Measurements from ENCODE around the gene SYNJ1. TPM values are rescaled to one million over a fixed set of nuclear protein-coding genes. Genes with fewer than 3 reads are reported as not detected.
"Not testable (repeated sequence)": the region's sequence is repeated elsewhere in the genome, so short reads cannot be mapped to it uniquely, and the experiment has no call there.

The SYNJ1 gene
- total RNA-seq, 4 donors from 2014 or later: 8.0 to 21.4 (median 13.3) TPM

GRCh38 chr21:32739946-32740345 is 12.1 kb upstream of the SYNJ1 start:
- H3K4me1 ChIP-seq: no peaks in the 10 kb centered on the region
- peaks cover 0 to 90% (median 12%) of the 10 kb centered on the region in 3 donors for H3K36me3 ChIP-seq
- H3K27ac ChIP-seq: no peak overlapping the region
- no peak for DNase-seq (ENCODE audit: low spot score in 2 of 2)
- no peak for TF ChIP-seq POLR2A (IDR thresholded peaks at IDR 0.05)
- no peak for TF ChIP-seq EP300 (IDR thresholded peaks at IDR 0.05)
- TF ChIP-seq CTCF (IDR thresholded peaks at IDR 0.05): no peak
- no peaks in the 10 kb centered on the region for H3K9me3 ChIP-seq
- H3K4me3 ChIP-seq: no peak overlapping the region
- no peaks in the 10 kb centered on the region for H3K27me3 ChIP-seq
- 87 to 92% methylated on average over 2 of the region's 2 CpGs for WGBS, 2 donors

GRCh38 chr21:32736083-32736482 is 8.3 kb upstream of the SYNJ1 start:
- 84 to 91% methylated on average over 4 of the region's 4 CpGs for WGBS, 2 donors
- H3K27ac ChIP-seq; H3K27me3 ChIP-seq; H3K9me3 ChIP-seq; H3K4me1 ChIP-seq; H3K4me3 ChIP-seq; DNase-seq (ENCODE audit: low spot score in 2 of 2): not testable (repeated sequence)
- peaks cover 0 to 71% (median 0%) of the 10 kb centered on the region in 3 donors for H3K36me3 ChIP-seq

- no peaks in the 10 kb centered on the region for H3K27me3 ChIP-seq
- peaks cover 0 to 66% (median 0%) of the 10 kb centered on the region in 3 donors for H3K36me3 ChIP-seq
- WGBS, 2 donors: 90 to 94% methylated on average over 2 of the region's 2 CpGs
- no peaks in the 10 kb centered on the region for H3K4me1 ChIP-seq
- H3K9me3 ChIP-seq: no peaks in the 10 kb centered on the region
- H3K27ac ChIP-seq: no peak overlapping the region
- no peak overlapping the region for H3K4me3 ChIP-seq
- TF ChIP-seq EP300 (IDR thresholded peaks at IDR 0.05): no peak
- TF ChIP-seq POLR2A (IDR thresholded peaks at IDR 0.05): no peak
- no peak for TF ChIP-seq CTCF (IDR thresholded peaks at IDR 0.05)
- no peak for DNase-seq (ENCODE audit: low spot score in 2 of 2)
Measured at GRCh38 chr21:32735524-32735923, 7.7 kb upstream of the SYNJ1 start.

- Histone ChIP-seq H3K27ac (no peak overlapping the region), H3K27me3 (no peaks in the 10 kb centered on the region), H3K9me3 (no peaks in the 10 kb centered on the region), H3K36me3 (peaks cover 0 to 52% (median 0%) of the 10 kb centered on the region in 3 donors), H3K4me1 (no peaks in the 10 kb centered on the region), H3K4me3 (no peak overlapping the region)
- 88 to 93% methylated on average over 5 of the region's 5 CpGs for WGBS, 2 donors
- no peak for DNase-seq (ENCODE audit: low spot score in 2 of 2)
- TF ChIP-seq EP300 (IDR thresholded peaks at IDR 0.05) (no peak), CTCF (IDR thresholded peaks at IDR 0.05) (no peak), POLR2A (IDR thresholded peaks at IDR 0.05) (no peak)
Measured at GRCh38 chr21:32733990-32734613, 6.3 kb upstream of the SYNJ1 start.

- Histone ChIP-seq H3K27ac (no peak overlapping the region), H3K4me3 (no peak overlapping the region), H3K4me1 (peaks cover 0 to 7% (median 2%) of the 10 kb centered on the region in 4 donors), H3K27me3 (no peaks in the 10 kb centered on the region), H3K36me3 (peaks cover 0 to 45% (median 0%) of the 10 kb centered on the region in 3 donors), H3K9me3 (no peaks in the 10 kb centered on the region)
- no peak for TF ChIP-seq CTCF (IDR thresholded peaks at IDR 0.05)
- no peak for TF ChIP-seq POLR2A (IDR thresholded peaks at IDR 0.05)
- no peak for TF ChIP-seq EP300 (IDR thresholded peaks at IDR 0.05)
- 96 to 97% methylated on average over 6 of the region's 6 CpGs for WGBS, 2 donors
- DNase-seq (ENCODE audit: low spot score in 2 of 2): no peak
Measured at GRCh38 chr21:32733356-32733755, 5.5 kb upstream of the SYNJ1 start.

All from tibial nerve (tissue), 4 donors.